ENCODE results near the gene FOXC1.

- TF ChIP-seq POLR2A (IDR thresholded peaks at IDR 0.05; ENCODE audit: low read depth, low read length) (no peak), CTCF (IDR thresholded peaks at IDR 0.05 in 2 of 3, conservative IDR thresholded peaks at IDR 0.05 in 1 of 3; ENCODE audit: control insufficient read depth in 2 of 3, extremely low read depth in 1 of 3, insufficient read depth in 1 of 3, low read depth in 3 of 3, low read length in 3 of 3) (no peak), GABPA (IDR thresholded peaks at IDR 0.05; ENCODE audit: low read depth) (no peak), PBX3 (IDR thresholded peaks at IDR 0.05; ENCODE audit: insufficient replicate concordance, low read depth, low read length) (no peak), EZH2 (IDR thresholded peaks at IDR 0.05; ENCODE audit: borderline replicate concordance, control insufficient read depth, low read depth, low read length) (no peak), ZNF274 (IDR thresholded peaks at IDR 0.05; ENCODE audit: insufficient read depth, insufficient read length) (no peak), ZBTB33 (IDR thresholded peaks at IDR 0.05) (no peak), RCOR1 (conservative IDR thresholded peaks at IDR 0.05; ENCODE audit: low read depth, low read length) (no peak), SP1 (IDR thresholded peaks at IDR 0.05; ENCODE audit: low read depth, low read length) (no peak), NFIC (IDR thresholded peaks at IDR 0.05; ENCODE audit: low read depth, low read length) (no peak), SIN3A (IDR thresholded peaks at IDR 0.05; ENCODE audit: low read depth, low read length) (no peak), STAT1 (conservative IDR thresholded peaks at IDR 0.05) (no peak)
Measured at GRCh38 chr6:1625794-1626435, 16.2 kb downstream of the FOXC1 start.

Measured in GM12878 (cell line).